Small intestine (tissue), 7 donors: ENCODE data around the gene CMTM7. TPM values are rescaled to one million over a fixed set of nuclear protein-coding genes. Genes with fewer than 3 reads are reported as not detected.
"Not testable (repeated sequence)": the region's sequence is repeated elsewhere in the genome, so short reads cannot be mapped to it uniquely, and the experiment has no call there.

Experiments used
- DNase-seq, 2 donors: peaks; one replicate each; pipeline versions ENCODE4 v3.0.0 to v3.0.0-alpha.2; 2013
- FAIRE-seq: peaks from 2 replicates; lab custom pipeline; 2012; peaks lifted over from hg19 to GRCh38; lab: Jason Lieb, UNC
- H3K27ac ChIP-seq, 3 donors: one replicate each; pipeline ENCODE4 v1.5.1; 2013; ENCODE audit warnings: low read length in 2 of 3, mild to moderate bottlenecking in 2 of 3, control low read depth in 1 of 3, inconsistent platforms in 1 of 3, low read depth in 1 of 3, moderate library complexity in 1 of 3
- H3K27me3 ChIP-seq, 3 donors: one replicate each; pipeline ENCODE4 v1.6.1; 2013; ENCODE audit warnings: low read length in 3 of 3, inconsistent platforms in 1 of 3; ENCODE audit not compliant: control insufficient read depth in 3 of 3, insufficient read depth in 3 of 3
- H3K36me3 ChIP-seq, 3 donors: one replicate each; pipeline ENCODE4 v1.6.1; 2013; ENCODE audit warnings: low read length in 3 of 3, inconsistent platforms in 1 of 3, low read depth in 1 of 3, mild to moderate bottlenecking in 1 of 3, moderate library complexity in 1 of 3; ENCODE audit not compliant: control insufficient read depth in 3 of 3, insufficient read depth in 2 of 3
- H3K4me1 ChIP-seq, 3 donors: one replicate each; pipeline ENCODE4 v1.6.1; 2013; ENCODE audit warnings: low read length in 2 of 3, inconsistent platforms in 1 of 3, low read depth in 1 of 3, mild to moderate bottlenecking in 1 of 3, moderate library complexity in 1 of 3; ENCODE audit not compliant: control insufficient read depth in 3 of 3, insufficient read depth in 2 of 3
- H3K4me3 ChIP-seq, 3 donors: one replicate each; pipeline ENCODE4 v1.5.1; 2013; ENCODE audit warnings: low read length in 3 of 3, control low read depth in 1 of 3, inconsistent platforms in 1 of 3, low read depth in 1 of 3, mild to moderate bottlenecking in 1 of 3, moderate library complexity in 1 of 3
- H3K9me3 ChIP-seq, 2 donors: one replicate each; pipeline ENCODE4 v1.6.1; 2013; ENCODE audit warnings: low read depth in 1 of 2, low read length in 1 of 2; ENCODE audit not compliant: control insufficient read depth in 2 of 2, insufficient read depth in 1 of 2
- WGBS, 3 donors: extraction: QIAGEN DNeasy Blood & Tissue Kit; methylation state at CpG; one replicate each; pipeline ENCODE4 v1.1.7; 2013; 5-methylcytosine and 5-hydroxymethylcytosine counted together
- polyA plus RNA-seq, 4 donors: library from polyadenylated mRNA; stranded (reverse) in 3 of 4; unstranded in 1 of 4; fragments of 200-250 nt in 3 of 4; fragments of 120-200 nt in 1 of 4; gene quantifications; one replicate each; pipeline versions ENCODE4 v1.2.1 to v1.2.3, GENCODE V29; 2013
- donor health status: healthy with polysubstance abuse.
- donor health status: control.
- donor health status: control.
- donor health status: Bipolar disorder and iron deficiency.
- donor health status: healthy.

The CMTM7 gene
- polyA plus RNA-seq, 4 donors = 2.0 to 8.2 (median 4.5) TPM

DNA sequence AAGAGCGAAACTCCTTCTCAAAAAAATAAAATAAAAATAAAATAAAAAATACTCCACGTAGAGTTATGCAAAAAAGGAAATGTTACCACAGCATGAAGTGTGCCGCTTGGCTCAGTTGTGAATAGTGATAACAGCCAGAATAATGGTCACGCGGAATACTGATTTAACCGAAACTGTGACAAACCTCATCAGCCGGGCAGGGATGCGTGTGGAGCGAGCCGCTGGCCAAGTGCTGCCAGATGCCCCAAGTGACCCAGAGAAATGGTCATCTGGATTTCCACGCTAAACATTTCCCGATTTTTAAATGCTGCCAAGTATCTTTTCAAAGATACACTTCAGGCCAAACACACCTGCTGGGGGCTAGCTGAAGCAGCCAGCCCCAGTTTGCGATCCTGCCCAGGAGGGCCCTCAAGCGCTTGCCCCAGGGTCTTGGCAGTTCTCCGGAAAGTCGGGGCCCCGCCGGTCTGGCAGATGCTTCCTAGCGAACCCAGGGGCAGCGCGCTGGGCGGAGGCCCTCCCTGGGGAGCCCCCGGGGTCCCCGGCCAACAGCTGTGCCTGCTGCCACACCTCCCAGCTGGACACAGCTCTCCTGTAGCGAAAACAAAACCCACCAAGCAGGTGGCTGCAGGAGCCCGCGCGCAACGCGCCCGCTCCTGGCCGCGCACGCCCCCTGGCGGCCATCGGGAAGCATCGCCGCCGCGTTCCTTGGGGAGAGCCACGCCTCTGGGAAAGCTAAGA lies 75.8 kb downstream of the CMTM7 start:
- Histone ChIP-seq H3K4me3 (peak overlapping the region in 2 of 3 donors; percentile 36 to 48), H3K9me3 (no peaks in the 10 kb centered on the region), H3K27me3 (no peaks in the 10 kb centered on the region), H3K4me1 (peaks cover 0 to 4% (median 0%) of the 10 kb centered on the region in 3 donors), H3K36me3 (peaks cover 0 to 18% (median 0%) of the 10 kb centered on the region in 3 donors), H3K27ac (peak overlapping the region in 1 of 3 donors; percentile 20)
- 24 to 29% (median 27%) methylated on average over 41 of the region's 41 CpGs for WGBS, 3 donors
- peak; percentile 68 to 83 for DNase-seq
- FAIRE-seq = no peak

- Histone ChIP-seq H3K36me3 (peaks cover 0 to 21% (median 0%) of the 10 kb centered on the region in 3 donors), H3K9me3 (no peaks in the 10 kb centered on the region), H3K27me3 (no peaks in the 10 kb centered on the region), H3K4me1 (peaks cover 0 to 4% (median 4%) of the 10 kb centered on the region in 3 donors), H3K4me3 (no peak overlapping the region), H3K27ac (no peak overlapping the region)
- no peak for DNase-seq
- 77 to 87% (median 83%) methylated on average over 7 of the region's 7 CpGs for WGBS, 3 donors
- FAIRE-seq = no peak
These were observed 77.7 kb downstream of the CMTM7 start for GRCh38 chr3:32469151-32469874.

- FAIRE-seq (no peak), DNase-seq (no peak)
- H3K9me3 ChIP-seq = no peaks in the 10 kb centered on the region
- H3K27me3 ChIP-seq = no peaks in the 10 kb centered on the region
- 90 to 94% (median 90%) methylated on average over 5 of the region's 5 CpGs for WGBS, 3 donors
- H3K4me3 ChIP-seq = no peak overlapping the region
- H3K27ac ChIP-seq = no peak overlapping the region
- H3K36me3 ChIP-seq = peaks cover 0 to 21% (median 0%) of the 10 kb centered on the region in 3 donors
- peaks cover 0 to 4% (median 4%) of the 10 kb centered on the region in 3 donors for H3K4me1 ChIP-seq
These were observed 78.7 kb downstream of the CMTM7 start for GRCh38 chr3:32470362-32470761.

- peaks cover 0 to 4% (median 4%) of the 10 kb centered on the region in 3 donors for H3K4me1 ChIP-seq
- FAIRE-seq (no peak), DNase-seq (no peak)
- H3K9me3 ChIP-seq = no peaks in the 10 kb centered on the region
- peaks cover 0 to 21% (median 0%) of the 10 kb centered on the region in 3 donors for H3K36me3 ChIP-seq
- WGBS, 3 donors = 68 to 73% (median 72%) methylated on average over 3 of the region's 3 CpGs
- H3K4me3 ChIP-seq = no peak overlapping the region
- H3K27me3 ChIP-seq = no peaks in the 10 kb centered on the region
- H3K27ac ChIP-seq = no peak overlapping the region
These were observed 79.6 kb downstream of the CMTM7 start for GRCh38 chr3:32471246-32471645.

- H3K27me3 ChIP-seq, DNase-seq, FAIRE-seq, H3K4me3 ChIP-seq, H3K4me1 ChIP-seq, H3K27ac ChIP-seq, H3K9me3 ChIP-seq: not testable (repeated sequence)
- H3K36me3 ChIP-seq = peaks cover 0 to 21% (median 0%) of the 10 kb centered on the region in 3 donors
- WGBS, 3 donors = 93 to 96% (median 94%) methylated on average over 12 of the region's 12 CpGs
These were observed 80.5 kb downstream of the CMTM7 start for GRCh38 chr3:32472151-32472550.

- Histone ChIP-seq H3K27me3 (no peaks in the 10 kb centered on the region), H3K36me3 (peaks cover 0 to 18% (median 2%) of the 10 kb centered on the region in 3 donors), H3K4me3 (no peak overlapping the region), H3K27ac (no peak overlapping the region), H3K4me1 (peaks cover 0 to 4% (median 0%) of the 10 kb centered on the region in 3 donors), H3K9me3 (no peaks in the 10 kb centered on the region)
- DNase-seq = no peak
- WGBS, 3 donors = 81 to 93% (median 89%) methylated on average over 2 of the region's 2 CpGs
- FAIRE-seq = no peak
These were observed 82.5 kb downstream of the CMTM7 start for GRCh38 chr3:32474201-32474600.

DNA sequence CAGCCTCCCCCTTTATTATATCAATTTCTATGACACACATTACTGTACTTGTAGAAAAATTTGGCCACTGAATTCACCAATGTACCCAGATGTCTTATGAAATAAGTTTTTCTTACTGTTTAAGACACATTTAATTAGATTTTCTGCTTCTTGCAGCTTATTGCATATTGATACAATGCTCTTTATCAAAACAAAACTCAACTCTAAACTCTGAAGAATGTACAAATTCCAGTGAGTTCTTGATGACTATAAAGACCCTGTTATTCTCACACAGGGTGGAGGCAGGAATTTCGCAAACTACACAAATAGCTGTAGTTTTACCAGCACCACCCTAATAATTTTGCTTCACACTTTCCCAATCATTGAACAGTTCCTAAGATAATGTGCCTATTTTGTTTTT lies 89.0 kb downstream of the CMTM7 start:
- DNase-seq = no peak

DNA sequence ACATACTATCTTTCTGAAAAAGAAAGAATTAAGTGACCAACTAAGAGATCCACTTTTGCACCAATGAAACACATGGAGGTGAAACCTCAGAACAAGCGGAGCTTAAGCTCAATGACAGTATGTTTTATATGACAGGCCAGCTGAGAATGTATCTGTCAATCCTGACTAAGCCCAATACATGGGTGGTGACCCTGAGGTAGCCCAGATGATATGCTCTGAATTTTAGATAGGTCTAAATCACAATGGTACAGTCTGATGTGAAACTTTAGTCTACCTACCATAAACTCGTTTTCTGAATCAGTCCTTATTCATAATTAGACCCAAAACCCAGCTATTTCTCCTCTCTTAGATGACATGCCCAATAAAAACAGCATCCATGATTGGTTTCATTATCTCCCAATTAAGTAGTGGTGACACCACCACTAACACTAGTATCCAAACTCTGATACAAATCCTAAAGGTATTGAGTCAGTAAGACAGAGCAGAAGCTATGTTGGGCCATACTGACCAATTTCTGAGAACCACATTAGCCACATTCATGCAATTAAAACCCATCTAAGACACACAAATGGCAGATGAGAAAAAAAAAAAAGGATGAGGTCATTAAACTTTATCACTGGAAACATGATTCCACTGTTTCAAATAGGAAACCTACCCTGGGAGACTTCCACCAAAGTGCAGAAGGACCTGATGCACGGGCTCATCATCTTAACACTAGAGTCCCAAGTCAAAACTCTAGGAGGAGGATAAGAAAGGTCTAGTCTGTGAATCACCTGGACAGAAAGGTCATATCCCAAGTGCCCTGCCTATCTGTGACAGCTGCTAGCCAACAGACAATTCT lies 90.4 kb downstream of the CMTM7 start:
- 85 to 96% (median 93%) methylated on average over 3 of the region's 3 CpGs for WGBS, 3 donors
- FAIRE-seq = no peak

More for the DNA sequence above, 89.0 kb downstream of the CMTM7 start:
- WGBS, 3 donors = 91 to 100% (median 100%) methylated on average over 1 of the region's 1 CpG
- Histone ChIP-seq H3K9me3 (no peaks in the 10 kb centered on the region), H3K27ac (no peak overlapping the region), H3K4me3 (no peak overlapping the region), H3K36me3 (peaks cover 0 to 9% (median 8%) of the 10 kb centered on the region in 3 donors), H3K27me3 (no peaks in the 10 kb centered on the region), H3K4me1 (no peaks in the 10 kb centered on the region)
- FAIRE-seq = no peak

More for the DNA sequence above, 90.4 kb downstream of the CMTM7 start:
- H3K4me1 ChIP-seq = no peaks in the 10 kb centered on the region
- H3K36me3 ChIP-seq = peaks cover 2 to 18% (median 10%) of the 10 kb centered on the region in 3 donors
- no peak for DNase-seq
- no peak overlapping the region for H3K27ac ChIP-seq
- no peaks in the 10 kb centered on the region for H3K27me3 ChIP-seq
- no peak overlapping the region for H3K4me3 ChIP-seq
- no peaks in the 10 kb centered on the region for H3K9me3 ChIP-seq
